Measurements from ENCODE around the gene ZNF511. TPM values are rescaled to one million over a fixed set of nuclear protein-coding genes. Genes with fewer than 3 reads are reported as not detected.

Gene ZNF511
- total and polyA plus RNA-seq, 4 donors = 18.2 to 39.6 (median 32.0) TPM

- peaks cover 0 to 2% of the 10 kb centered on the region in 2 donors for H3K36me3 ChIP-seq (ENCODE audit: control insufficient read depth in 1 of 2, insufficient read depth in 2 of 2, low read length in 1 of 2)
- H3K27ac ChIP-seq (ENCODE audit: low read depth in 1 of 2, low read length in 2 of 2) = no peak overlapping the region
- H3K4me3 ChIP-seq (ENCODE audit: low read length in 2 of 2) = no peak overlapping the region
- H3K27me3 ChIP-seq (ENCODE audit: control insufficient read depth in 1 of 2, insufficient read depth in 2 of 2, low read length in 1 of 2) = no peaks in the 10 kb centered on the region
- intact Hi-C loops (cut with DNase I) = loop anchor here in 1 of 2 donors (5.0 kb wide), 1 partner anchor 70 kb away; the partner anchor contains the start of gene PAOX
- ATAC-seq (ENCODE audit: low FRiP score) (no peak), DNase-seq (peak in 1 of 2 donors; percentile 46)
- H3K9me3 ChIP-seq (ENCODE audit: control insufficient read depth, low read length) = no peaks in the 10 kb centered on the region
- no peaks in the 10 kb centered on the region for H3K4me1 ChIP-seq (ENCODE audit: control insufficient read depth in 1 of 2, insufficient read depth in 2 of 2, low read length in 2 of 2)
- 84% methylated on average over 17 of the region's 17 CpGs for WGBS, 2 donors
Observed at GRCh38 chr10:133306941-133307379, 1.8 kb upstream of the ZNF511 start.

- peak; percentile 80 to 83 for DNase-seq
- 8 to 10% methylated on average over 25 of the region's 25 CpGs for WGBS, 2 donors
- ATAC-seq (ENCODE audit: low FRiP score) = no peak
- no peaks in the 10 kb centered on the region for H3K9me3 ChIP-seq (ENCODE audit: control insufficient read depth, low read length)
- H3K36me3 ChIP-seq (ENCODE audit: control insufficient read depth in 1 of 2, insufficient read depth in 2 of 2, low read length in 1 of 2) = peaks cover 0 to 2% of the 10 kb centered on the region in 2 donors
- no peaks in the 10 kb centered on the region for H3K4me1 ChIP-seq (ENCODE audit: control insufficient read depth in 1 of 2, insufficient read depth in 2 of 2, low read length in 2 of 2)
- peak overlapping the region; percentile 65 to 86 for H3K4me3 ChIP-seq (ENCODE audit: low read length in 2 of 2)
- H3K27me3 ChIP-seq (ENCODE audit: control insufficient read depth in 1 of 2, insufficient read depth in 2 of 2, low read length in 1 of 2) = no peaks in the 10 kb centered on the region
- intact Hi-C loops (cut with DNase I) = loop anchor here in 1 of 2 donors (2.0 to 5.0 kb wide), 2 partner anchors 45 to 69 kb away; partner anchors contain the start of gene PAOX
- no peak overlapping the region for H3K27ac ChIP-seq (ENCODE audit: low read depth in 1 of 2, low read length in 2 of 2)
Observed at GRCh38 chr10:133307776-133308420, 816 bp upstream of the ZNF511 start.

- H3K4me1 ChIP-seq (ENCODE audit: control insufficient read depth in 1 of 2, insufficient read depth in 2 of 2, low read length in 2 of 2) = no peaks in the 10 kb centered on the region
Observed at GRCh38 chr10:133309100-133309719, 496 bp downstream of the ZNF511 start.

GRCh38 chr10:133309720-133310398 lies 1.1 kb downstream of the ZNF511 start:
- no peaks in the 10 kb centered on the region for H3K9me3 ChIP-seq (ENCODE audit: control insufficient read depth, low read length)
- H3K36me3 ChIP-seq (ENCODE audit: control insufficient read depth in 1 of 2, insufficient read depth in 2 of 2, low read length in 1 of 2) = peaks cover 0 to 2% of the 10 kb centered on the region in 2 donors
- no peaks in the 10 kb centered on the region for H3K27me3 ChIP-seq (ENCODE audit: control insufficient read depth in 1 of 2, insufficient read depth in 2 of 2, low read length in 1 of 2)
- 92 to 93% methylated on average over 33 of the region's 33 CpGs for WGBS, 2 donors
- no peak overlapping the region for H3K27ac ChIP-seq (ENCODE audit: low read depth in 1 of 2, low read length in 2 of 2)
- H3K4me3 ChIP-seq (ENCODE audit: low read length in 2 of 2) = no peak overlapping the region
- intact Hi-C loops (cut with DNase I) = loop anchor here (2.0 to 5.0 kb wide), 3 partner anchors 47 to 67 kb away; partner anchors contain the start of genes ECHS1 (in 1 of the 2) and PAOX (in 1 of the 2)
- no peak for ATAC-seq (ENCODE audit: low FRiP score)
- H3K4me1 ChIP-seq (ENCODE audit: control insufficient read depth in 1 of 2, insufficient read depth in 2 of 2, low read length in 2 of 2) = no peaks in the 10 kb centered on the region
- DNase-seq = peak; percentile 57 to 81

More at GRCh38 chr10:133309100-133309719, 496 bp downstream of the ZNF511 start:
- WGBS, 2 donors = 25 to 28% methylated on average over 42 to 46 of the region's 46 CpGs
- ATAC-seq (ENCODE audit: low FRiP score) (peak; percentile 97), DNase-seq (peak; percentile 93 to 99)
- H3K27ac ChIP-seq (ENCODE audit: low read depth in 1 of 2, low read length in 2 of 2) = peak overlapping the region in 1 of 2 donors; percentile 76
- H3K4me3 ChIP-seq (ENCODE audit: low read length in 2 of 2) = peak overlapping the region; percentile 65 to 86
- H3K9me3 ChIP-seq (ENCODE audit: control insufficient read depth, low read length) = no peaks in the 10 kb centered on the region
- intact Hi-C loops (cut with DNase I) = loop anchor here in 1 of 2 donors (2.0 to 5.0 kb wide), 2 partner anchors 46 to 68 kb away; partner anchors contain the start of gene PAOX
- no peaks in the 10 kb centered on the region for H3K27me3 ChIP-seq (ENCODE audit: control insufficient read depth in 1 of 2, insufficient read depth in 2 of 2, low read length in 1 of 2)
- peaks cover 0 to 2% of the 10 kb centered on the region in 2 donors for H3K36me3 ChIP-seq (ENCODE audit: control insufficient read depth in 1 of 2, insufficient read depth in 2 of 2, low read length in 1 of 2)

GRCh38 chr10:133310399-133310755 lies 1.7 kb downstream of the ZNF511 start:
- intact Hi-C loops (cut with DNase I) = loop anchor here in 1 of 2 donors (5.0 kb wide), 1 partner anchor 62 kb away; the partner anchor contains the start of gene ECHS1
- no peak for ATAC-seq (ENCODE audit: low FRiP score)
- no peaks in the 10 kb centered on the region for H3K4me1 ChIP-seq (ENCODE audit: control insufficient read depth in 1 of 2, insufficient read depth in 2 of 2, low read length in 2 of 2)
- H3K27ac ChIP-seq (ENCODE audit: low read depth in 1 of 2, low read length in 2 of 2) = no peak overlapping the region
- peaks cover 0 to 2% of the 10 kb centered on the region in 2 donors for H3K36me3 ChIP-seq (ENCODE audit: control insufficient read depth in 1 of 2, insufficient read depth in 2 of 2, low read length in 1 of 2)
- DNase-seq = peak; percentile 54 to 78
- no peak overlapping the region for H3K4me3 ChIP-seq (ENCODE audit: low read length in 2 of 2)
- H3K9me3 ChIP-seq (ENCODE audit: control insufficient read depth, low read length) = no peaks in the 10 kb centered on the region
- no peaks in the 10 kb centered on the region for H3K27me3 ChIP-seq (ENCODE audit: control insufficient read depth in 1 of 2, insufficient read depth in 2 of 2, low read length in 1 of 2)
- 96% methylated on average over 16 of the region's 16 CpGs for whole genome bisulfite sequencing, 2 donors

- Histone ChIP-seq H3K9me3 (ENCODE audit: control insufficient read depth, low read length) (no peaks in the 10 kb centered on the region), H3K4me1 (ENCODE audit: control insufficient read depth in 1 of 2, insufficient read depth in 2 of 2, low read length in 2 of 2) (no peaks in the 10 kb centered on the region), H3K27me3 (ENCODE audit: control insufficient read depth in 1 of 2, insufficient read depth in 2 of 2, low read length in 1 of 2) (no peaks in the 10 kb centered on the region), H3K36me3 (ENCODE audit: control insufficient read depth in 1 of 2, insufficient read depth in 2 of 2, low read length in 1 of 2) (peaks cover 0 to 2% of the 10 kb centered on the region in 2 donors), H3K4me3 (ENCODE audit: low read length in 2 of 2) (no peak overlapping the region), H3K27ac (ENCODE audit: low read depth in 1 of 2, low read length in 2 of 2) (no peak overlapping the region)
- intact Hi-C loops (cut with DNase I) = loop anchor here in 1 of 2 donors (5.0 kb wide), 1 partner anchor 62 kb away; the partner anchor contains the start of gene ECHS1
- DNase-seq = peak in 1 of 2 donors; percentile 41
- WGBS, 2 donors = 94% methylated on average over 8 of the region's 8 CpGs
- ATAC-seq (ENCODE audit: low FRiP score) = no peak
Observed at GRCh38 chr10:133310789-133311188, 2.1 kb downstream of the ZNF511 start.

GRCh38 chr10:133311570-133311969 lies 2.9 kb downstream of the ZNF511 start:
- intact Hi-C loops (cut with DNase I) = loop anchor here in 1 of 2 donors (5.0 kb wide), 1 partner anchor 61 kb away; the partner anchor contains the start of gene ECHS1
- no peaks in the 10 kb centered on the region for H3K27me3 ChIP-seq (ENCODE audit: control insufficient read depth in 1 of 2, insufficient read depth in 2 of 2, low read length in 1 of 2)
- 82 to 90% methylated on average over 10 of the region's 10 CpGs for WGBS, 2 donors
- H3K4me3 ChIP-seq (ENCODE audit: low read length in 2 of 2) = no peak overlapping the region
- H3K36me3 ChIP-seq (ENCODE audit: control insufficient read depth in 1 of 2, insufficient read depth in 2 of 2, low read length in 1 of 2) = peaks cover 0 to 2% of the 10 kb centered on the region in 2 donors
- no peaks in the 10 kb centered on the region for H3K4me1 ChIP-seq (ENCODE audit: control insufficient read depth in 1 of 2, insufficient read depth in 2 of 2, low read length in 2 of 2)
- no peak overlapping the region for H3K27ac ChIP-seq (ENCODE audit: low read depth in 1 of 2, low read length in 2 of 2)
- no peak for ATAC-seq (ENCODE audit: low FRiP score)
- no peaks in the 10 kb centered on the region for H3K9me3 ChIP-seq (ENCODE audit: control insufficient read depth, low read length)
- DNase-seq = peak in 1 of 2 donors; percentile 37

- intact Hi-C loops (cut with DNase I) = loop anchor here in 1 of 2 donors (5.0 kb wide), 1 partner anchor 60 kb away; the partner anchor contains the start of gene ECHS1
- no peaks in the 10 kb centered on the region for H3K9me3 ChIP-seq (ENCODE audit: control insufficient read depth, low read length)
- ATAC-seq (ENCODE audit: low FRiP score) (no peak), DNase-seq (peak in 1 of 2 donors; percentile 73)
- H3K27me3 ChIP-seq (ENCODE audit: control insufficient read depth in 1 of 2, insufficient read depth in 2 of 2, low read length in 1 of 2) = no peaks in the 10 kb centered on the region
- no peak overlapping the region for H3K4me3 ChIP-seq (ENCODE audit: low read length in 2 of 2)
- peaks cover 0 to 2% of the 10 kb centered on the region in 2 donors for H3K36me3 ChIP-seq (ENCODE audit: control insufficient read depth in 1 of 2, insufficient read depth in 2 of 2, low read length in 1 of 2)
- H3K27ac ChIP-seq (ENCODE audit: low read depth in 1 of 2, low read length in 2 of 2) = no peak overlapping the region
- no peaks in the 10 kb centered on the region for H3K4me1 ChIP-seq (ENCODE audit: control insufficient read depth in 1 of 2, insufficient read depth in 2 of 2, low read length in 2 of 2)
- 91 to 93% methylated on average over 23 of the region's 23 CpGs for WGBS, 2 donors
Observed at GRCh38 chr10:133312016-133312768, 3.5 kb downstream of the ZNF511 start.
